ENCODE results near the gene DIP2A. TPM values are rescaled to one million over a fixed set of nuclear protein-coding genes. Genes with fewer than 3 reads are reported as not detected.
"Not testable (repeated sequence)": the region's sequence is repeated elsewhere in the genome, so short reads cannot be mapped to it uniquely, and the experiment has no call there.

DIP2A gene
- total RNA-seq, 4 donors from 2014 or later, result 19.9 to 40.8 (median 31.1) TPM

DNA sequence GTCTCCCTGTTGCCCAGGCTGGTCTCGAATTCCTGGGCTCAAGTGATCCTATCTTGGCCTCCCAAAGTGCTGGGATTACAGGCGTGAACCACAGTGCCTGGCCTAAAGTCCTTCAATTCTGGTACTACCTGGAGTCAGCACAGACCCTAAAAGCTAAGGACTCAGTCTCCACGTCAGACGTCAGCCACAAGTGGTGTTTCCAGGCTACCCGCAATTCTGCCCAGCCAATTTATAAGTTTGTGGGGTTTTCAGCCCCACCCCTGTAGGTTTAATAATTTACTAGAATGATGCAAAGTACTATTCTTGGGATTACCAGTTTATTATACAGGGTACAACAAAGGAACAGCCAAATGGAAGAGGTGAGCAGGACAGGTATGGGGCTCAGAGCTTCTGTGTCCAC, 10.6 kb upstream of the DIP2A start:
- no peak overlapping the region for H3K4me3 ChIP-seq

DNA sequence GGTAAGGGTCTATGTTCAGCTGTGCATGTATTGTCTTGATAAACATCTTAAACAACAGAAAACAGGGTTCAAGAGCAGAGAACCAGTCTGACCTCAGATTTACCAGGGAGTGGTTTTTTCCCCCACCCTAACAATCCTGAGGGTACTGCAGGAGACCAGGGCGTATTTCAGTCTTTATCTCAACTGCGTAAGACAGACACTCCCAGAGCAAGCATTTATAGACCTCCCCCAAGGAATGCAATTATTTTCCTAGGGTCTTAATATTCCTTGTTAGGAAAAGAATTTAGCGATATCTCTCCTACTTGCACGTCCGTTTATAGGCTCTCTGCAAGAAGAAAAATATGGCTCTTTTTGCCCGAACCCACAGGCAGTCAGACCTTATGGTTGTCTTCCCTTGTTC, 9.8 kb upstream of the DIP2A start:
- H3K36me3 ChIP-seq, result peaks cover 0 to 20% of the 10 kb centered on the region in 2 donors
- not testable (repeated sequence) for H3K4me3 ChIP-seq, ATAC-seq, H3K27ac ChIP-seq, H3K9me3 ChIP-seq, H3K27me3 ChIP-seq, H3K4me1 ChIP-seq
- whole genome bisulfite sequencing, 2 donors (ENCODE audit: low coverage in 1 of 2), result 94 to 97% methylated on average over 6 of the region's 6 CpGs

More for the DNA sequence above, 10.6 kb upstream of the DIP2A start:
- no peak for ATAC-seq
- Histone ChIP-seq H3K36me3 (peaks cover 0 to 28% of the 10 kb centered on the region in 2 donors), H3K27ac (no peak overlapping the region), H3K9me3 (no peaks in the 10 kb centered on the region), H3K27me3 (no peaks in the 10 kb centered on the region), H3K4me1 (peaks cover 0 to 10% (median 0%) of the 10 kb centered on the region in 3 donors)
- WGBS, 2 donors (ENCODE audit: low coverage in 1 of 2), result 94 to 96% methylated on average over 3 to 5 of the region's 5 CpGs
- TF ChIP-seq EP300 (IDR thresholded peaks at IDR 0.05) (no peak), POLR2A (IDR thresholded peaks at IDR 0.05) (no peak)

DNA sequence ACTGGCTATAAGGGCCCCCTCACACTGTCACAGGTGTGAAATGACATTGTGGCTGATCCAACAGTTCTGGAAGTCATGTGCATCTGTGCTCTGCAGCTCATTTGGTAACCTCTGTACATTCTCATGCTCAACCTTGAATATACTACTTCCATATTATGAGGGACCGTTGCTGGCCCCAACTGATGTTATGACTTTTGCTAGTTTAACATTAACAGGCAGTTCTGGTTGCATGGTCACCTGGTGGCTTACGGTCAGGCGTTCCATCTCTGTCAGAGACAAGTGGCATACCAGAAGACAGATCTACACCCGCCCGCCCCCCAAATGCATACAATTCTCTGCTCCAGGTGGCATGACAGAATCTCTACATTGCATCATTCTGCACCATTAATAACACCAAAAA, 6.0 kb upstream of the DIP2A start:
- Histone ChIP-seq H3K4me1 (peaks cover 0 to 40% (median 21%) of the 10 kb centered on the region in 3 donors), H3K27me3 (no peaks in the 10 kb centered on the region), H3K36me3 (no peaks in the 10 kb centered on the region), H3K9me3 (no peaks in the 10 kb centered on the region), H3K4me3 (no peak overlapping the region), H3K27ac (no peak overlapping the region)
- WGBS, 2 donors (ENCODE audit: low coverage in 1 of 2), result 93% methylated on average over 3 of the region's 5 CpGs; no CpG with 5 or more reads in 1 of the 2 donors
- TF ChIP-seq, protein P1, sequence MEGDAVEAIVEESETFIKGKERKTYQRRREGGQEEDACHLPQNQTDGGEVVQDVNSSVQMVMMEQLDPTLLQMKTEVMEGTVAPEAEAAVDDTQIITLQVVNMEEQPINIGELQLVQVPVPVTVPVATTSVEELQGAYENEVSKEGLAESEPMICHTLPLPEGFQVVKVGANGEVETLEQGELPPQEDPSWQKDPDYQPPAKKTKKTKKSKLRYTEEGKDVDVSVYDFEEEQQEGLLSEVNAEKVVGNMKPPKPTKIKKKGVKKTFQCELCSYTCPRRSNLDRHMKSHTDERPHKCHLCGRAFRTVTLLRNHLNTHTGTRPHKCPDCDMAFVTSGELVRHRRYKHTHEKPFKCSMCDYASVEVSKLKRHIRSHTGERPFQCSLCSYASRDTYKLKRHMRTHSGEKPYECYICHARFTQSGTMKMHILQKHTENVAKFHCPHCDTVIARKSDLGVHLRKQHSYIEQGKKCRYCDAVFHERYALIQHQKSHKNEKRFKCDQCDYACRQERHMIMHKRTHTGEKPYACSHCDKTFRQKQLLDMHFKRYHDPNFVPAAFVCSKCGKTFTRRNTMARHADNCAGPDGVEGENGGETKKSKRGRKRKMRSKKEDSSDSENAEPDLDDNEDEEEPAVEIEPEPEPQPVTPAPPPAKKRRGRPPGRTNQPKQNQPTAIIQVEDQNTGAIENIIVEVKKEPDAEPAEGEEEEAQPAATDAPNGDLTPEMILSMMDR (IDR thresholded peaks at IDR 0.05), result no peak
- no peak for TF ChIP-seq POLR2AphosphoS5 (IDR thresholded peaks at IDR 0.05)
- TF ChIP-seq POLR2A (IDR thresholded peaks at IDR 0.05), result no peak
- no peak for TF ChIP-seq EP300 (IDR thresholded peaks at IDR 0.05)
- no peak for ATAC-seq

DNA sequence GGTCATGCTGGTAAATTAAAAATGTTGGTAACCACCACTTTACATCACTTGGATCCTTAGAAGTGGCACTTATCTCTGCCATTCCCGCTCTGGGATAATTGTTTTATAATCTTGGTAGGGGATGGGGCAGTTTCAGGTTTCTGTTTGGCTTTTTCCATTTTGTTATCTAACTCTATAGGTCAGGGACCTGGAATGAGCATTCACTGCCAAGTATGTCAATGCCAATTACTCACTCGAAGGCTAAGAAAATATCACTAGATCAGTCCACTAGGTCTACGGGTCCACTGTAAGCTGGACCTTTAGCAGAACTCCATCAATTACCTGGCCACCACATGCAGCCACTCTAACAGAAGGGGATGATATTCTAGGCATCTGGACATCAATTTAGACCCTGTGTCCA, 4.5 kb upstream of the DIP2A start:
- Histone ChIP-seq H3K27ac (no peak overlapping the region), H3K9me3 (no peaks in the 10 kb centered on the region), H3K36me3 (no peaks in the 10 kb centered on the region), H3K27me3 (no peaks in the 10 kb centered on the region), H3K4me3 (no peak overlapping the region), H3K4me1 (peaks cover 0 to 43% (median 21%) of the 10 kb centered on the region in 3 donors)
- TF ChIP-seq POLR2AphosphoS5 (IDR thresholded peaks at IDR 0.05) (no peak), POLR2A (IDR thresholded peaks at IDR 0.05) (no peak), EP300 (IDR thresholded peaks at IDR 0.05) (no peak)
- TF ChIP-seq, protein P1 (IDR thresholded peaks at IDR 0.05), result no peak
- WGBS, 2 donors (ENCODE audit: low coverage in 1 of 2), result 47 to 52% methylated on average over 3 of the region's 3 CpGs
- ATAC-seq, result no peak

DNA sequence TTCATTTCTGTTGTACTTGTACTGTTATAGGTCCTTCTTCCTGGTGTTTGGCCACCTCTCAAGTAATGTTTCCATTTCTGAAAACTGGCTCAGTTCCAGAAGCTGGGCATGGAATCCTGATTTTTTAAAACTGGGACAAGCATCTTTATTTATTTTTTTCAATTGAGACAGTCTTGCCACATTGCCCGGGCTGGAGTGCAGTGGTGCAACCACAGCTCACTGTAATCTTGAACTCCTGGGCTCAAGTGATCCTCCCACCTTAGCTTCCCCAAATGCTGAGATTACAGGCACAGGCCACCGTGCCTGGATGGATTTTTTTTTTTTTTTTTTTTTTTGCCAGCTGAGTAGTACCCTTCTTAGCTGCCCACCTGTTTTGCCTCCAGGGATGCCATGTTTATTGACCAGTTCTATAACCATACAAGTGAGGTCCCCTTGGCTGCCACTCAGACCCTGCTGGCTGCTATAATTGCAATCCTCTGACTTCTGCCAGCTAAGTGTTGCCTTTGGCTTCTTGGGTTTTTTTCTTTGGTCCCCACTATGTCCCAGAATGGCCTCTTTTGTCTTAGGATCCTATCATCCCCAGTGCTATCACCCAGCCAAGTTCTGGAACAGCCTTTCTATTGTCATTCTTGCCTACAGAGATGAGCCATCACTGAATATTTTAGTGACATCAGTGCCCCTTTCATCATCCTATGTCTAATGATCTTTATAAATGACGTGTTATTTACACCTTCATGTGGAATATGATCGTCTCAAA, 3.9 kb upstream of the DIP2A start:
- Histone ChIP-seq H3K4me1 (peaks cover 0 to 47% (median 22%) of the 10 kb centered on the region in 3 donors), H3K27me3 (no peaks in the 10 kb centered on the region), H3K36me3 (no peaks in the 10 kb centered on the region), H3K4me3 (no peak overlapping the region), H3K27ac (peak overlapping the region in 1 of 4 donors; percentile 95), H3K9me3 (no peaks in the 10 kb centered on the region)
- ATAC-seq, result no peak
- 68 to 73% methylated on average over 4 of the region's 4 CpGs for WGBS, 2 donors (ENCODE audit: low coverage in 1 of 2)
- no peak for TF ChIP-seq POLR2A (IDR thresholded peaks at IDR 0.05)
- no peak for TF ChIP-seq EP300 (IDR thresholded peaks at IDR 0.05)
- TF ChIP-seq POLR2AphosphoS5 (IDR thresholded peaks at IDR 0.05), result no peak

DNA sequence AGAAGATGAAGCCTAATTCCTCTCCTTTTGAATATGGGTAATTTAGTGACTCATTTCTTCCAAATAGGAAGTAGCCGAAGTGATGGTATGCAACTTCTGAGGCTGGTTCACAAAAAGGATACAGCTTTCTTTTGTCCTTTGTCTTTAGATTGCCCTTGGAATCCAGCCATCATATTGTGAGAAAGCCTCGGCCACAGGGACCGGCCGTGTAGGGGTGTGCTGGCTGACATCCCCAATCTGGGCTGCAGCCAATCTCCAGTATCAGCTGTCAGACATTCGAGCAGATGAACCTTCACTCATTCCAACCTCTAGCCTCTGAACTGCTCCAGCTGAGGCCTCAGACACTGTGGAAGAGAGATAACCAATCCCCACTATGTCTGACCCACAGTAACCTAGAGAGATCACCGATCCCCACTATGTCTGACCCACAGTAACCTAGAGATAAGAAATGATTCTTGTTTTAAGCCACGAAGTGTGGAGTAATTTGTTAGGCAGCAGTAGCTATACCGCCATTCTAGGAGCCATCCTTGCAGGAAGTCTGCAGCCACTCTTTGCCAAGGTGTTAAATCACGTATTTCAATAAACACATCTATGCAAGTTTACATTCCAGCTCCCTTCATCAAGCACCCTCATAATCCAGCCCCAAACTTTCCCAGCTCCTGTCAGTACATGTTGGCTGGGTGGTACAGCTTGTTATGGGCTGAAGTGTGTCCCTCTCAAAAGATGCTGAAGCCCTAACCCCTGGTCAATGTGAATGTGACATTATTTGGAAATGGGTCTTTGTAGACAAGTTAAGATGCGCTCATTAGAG, 2.9 kb upstream of the DIP2A start:
- Histone ChIP-seq H3K36me3 (no peaks in the 10 kb centered on the region), H3K4me1 (peaks cover 0 to 57% (median 30%) of the 10 kb centered on the region in 3 donors), H3K4me3 (no peak overlapping the region), H3K27me3 (no peaks in the 10 kb centered on the region), H3K9me3 (no peaks in the 10 kb centered on the region), H3K27ac (peak overlapping the region in 3 of 4 donors; percentile 18 to 95 (median 34))
- no peak for ATAC-seq
- WGBS, 2 donors (ENCODE audit: low coverage in 1 of 2), result 20 to 30% methylated on average over 5 to 9 of the region's 10 CpGs
- TF ChIP-seq EP300 (IDR thresholded peaks at IDR 0.05) (no peak), POLR2AphosphoS5 (IDR thresholded peaks at IDR 0.05) (no peak), POLR2A (IDR thresholded peaks at IDR 0.05) (no peak)
- TF ChIP-seq, protein P1 (IDR thresholded peaks at IDR 0.05), result no peak

All from gastroesophageal sphincter (tissue), 4 donors.